HUES48 (cell line): Measurements from ENCODE around the gene PLCXD3.
A peak's percentile ranks its signal among the peaks of the same experiment; 100 is the strongest.

Source experiments
- H3K27ac ChIP-seq: one replicate; pipeline ENCODE4 v1.7.0; 2013; ENCODE audit warnings: low read depth, low read length, inconsistent platforms
- H3K27me3 ChIP-seq: 2 replicates; pipeline ENCODE4 v1.6.1; 2013; ENCODE audit warnings: mild to moderate bottlenecking, low read length; ENCODE audit not compliant: control insufficient read depth, insufficient read depth
- H3K36me3 ChIP-seq: 2 replicates; pipeline ENCODE4 v1.6.1; 2013; ENCODE audit warnings: low read length; ENCODE audit not compliant: control insufficient read depth, insufficient read depth
- H3K4me1 ChIP-seq: 2 replicates; pipeline ENCODE4 v1.6.1; 2013; ENCODE audit warnings: mild to moderate bottlenecking, low read length; ENCODE audit not compliant: control insufficient read depth, insufficient read depth
- H3K4me3 ChIP-seq: 2 replicates; pipeline ENCODE4 v1.5.1; 2013; ENCODE audit warnings: mild to moderate bottlenecking, low read depth, low read length
- H3K9ac ChIP-seq: 2 replicates; pipeline ENCODE4 v1.6.1; 2013; ENCODE audit warnings: mild to moderate bottlenecking, low read depth, low read length, moderate library complexity
- H3K9me3 ChIP-seq: 2 replicates; pipeline ENCODE4 v1.6.1; 2013; ENCODE audit warnings: low read length; ENCODE audit not compliant: control insufficient read depth, insufficient read depth

PLCXD3 gene

DNA sequence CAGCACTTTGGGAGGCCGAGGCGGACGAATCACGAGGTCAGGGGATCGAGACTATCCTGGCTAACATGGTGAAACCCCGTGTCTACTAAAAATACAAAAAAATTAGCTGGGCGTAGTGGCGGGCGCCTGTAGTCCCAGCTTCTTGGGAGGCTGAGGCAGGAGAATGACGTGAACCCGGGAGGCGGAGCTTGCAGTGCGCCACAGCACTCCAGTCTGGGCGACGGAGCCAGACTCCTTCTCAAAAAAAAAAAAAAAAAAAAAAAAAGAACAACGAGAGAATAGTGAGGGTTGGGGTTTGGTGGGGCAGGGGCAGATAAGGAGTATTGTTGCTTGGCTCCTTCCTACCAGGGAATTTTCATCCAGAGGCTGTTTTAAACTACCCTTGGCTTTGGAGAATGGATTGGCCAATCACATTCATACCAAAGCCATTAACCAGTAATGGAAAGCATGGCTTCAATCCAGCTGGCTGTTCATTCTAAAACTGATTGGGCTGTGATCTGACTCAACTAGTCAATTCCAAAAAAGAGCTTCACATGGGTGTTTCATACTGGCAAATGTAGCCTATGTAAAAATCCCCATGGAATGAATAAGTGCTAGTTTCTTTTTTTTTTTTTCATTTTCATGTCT, 64.4 kb downstream of the PLCXD3 start:
- no peaks in the 10 kb centered on the region for H3K9me3 ChIP-seq
- H3K9ac ChIP-seq, result no peak overlapping the region
- H3K4me1 ChIP-seq, result no peaks in the 10 kb centered on the region
- H3K4me3 ChIP-seq, result no peak overlapping the region
- no peak overlapping the region for H3K27ac ChIP-seq
- no peaks in the 10 kb centered on the region for H3K27me3 ChIP-seq
- H3K36me3 ChIP-seq, result no peaks in the 10 kb centered on the region

DNA sequence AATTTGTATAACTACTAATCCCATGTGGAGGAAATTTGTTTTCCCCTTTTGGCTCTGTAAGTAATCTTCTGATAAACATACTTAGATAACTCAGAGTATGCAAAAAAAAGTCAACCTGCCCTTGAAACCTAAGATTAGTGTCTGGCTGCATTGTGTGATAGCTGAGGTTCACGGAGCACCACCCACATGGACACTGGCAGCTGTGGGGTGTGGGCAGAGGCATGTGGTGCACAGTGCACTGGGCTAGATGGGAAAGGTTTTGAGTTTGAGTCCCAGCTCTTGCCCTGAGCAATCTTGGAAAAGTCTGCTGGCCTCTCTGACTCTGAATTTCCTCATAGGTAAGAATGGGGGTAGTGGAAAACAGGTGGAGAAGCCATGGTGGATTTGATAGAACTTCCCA, 75.1 kb downstream of the PLCXD3 start:
- H3K36me3 ChIP-seq, result no peaks in the 10 kb centered on the region
- H3K4me1 ChIP-seq, result no peaks in the 10 kb centered on the region
- no peak overlapping the region for H3K4me3 ChIP-seq
- H3K27ac ChIP-seq, result no peak overlapping the region
- H3K9me3 ChIP-seq, result no peaks in the 10 kb centered on the region
- no peaks in the 10 kb centered on the region for H3K27me3 ChIP-seq
- no peak overlapping the region for H3K9ac ChIP-seq

DNA sequence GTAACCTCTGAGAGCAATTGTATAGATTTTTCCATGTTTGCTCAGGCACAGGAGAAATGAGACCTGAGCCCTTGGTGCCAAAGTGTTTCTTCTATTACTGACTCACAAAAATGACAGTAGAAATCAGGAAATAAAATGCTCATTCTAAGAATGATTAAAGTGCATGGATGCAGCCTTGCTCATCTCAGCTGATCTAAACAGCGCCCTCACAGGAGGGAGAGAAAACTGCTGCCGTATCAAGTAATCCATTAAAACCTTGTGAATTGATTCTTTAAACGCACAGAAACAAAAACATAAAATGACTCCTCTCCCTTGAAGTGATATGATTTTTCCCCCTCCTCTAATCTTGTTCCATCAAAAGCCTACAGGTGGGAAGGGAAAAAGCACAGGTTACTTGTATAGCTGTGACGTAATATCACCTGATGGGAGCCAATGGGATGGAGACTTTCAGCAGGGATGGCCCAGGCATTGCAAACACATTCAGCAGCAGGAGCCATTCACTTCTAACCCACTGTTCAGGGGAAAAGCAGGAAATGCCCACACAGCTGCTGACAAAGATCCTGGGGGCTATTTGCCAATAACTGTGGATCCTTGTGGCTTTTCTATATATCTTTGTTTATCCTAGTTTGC, 76.7 kb downstream of the PLCXD3 start:
- Histone ChIP-seq H3K9me3 (no peaks in the 10 kb centered on the region), H3K27ac (no peak overlapping the region), H3K9ac (no peak overlapping the region), H3K4me1 (no peaks in the 10 kb centered on the region), H3K36me3 (no peaks in the 10 kb centered on the region), H3K4me3 (no peak overlapping the region), H3K27me3 (no peaks in the 10 kb centered on the region)

DNA sequence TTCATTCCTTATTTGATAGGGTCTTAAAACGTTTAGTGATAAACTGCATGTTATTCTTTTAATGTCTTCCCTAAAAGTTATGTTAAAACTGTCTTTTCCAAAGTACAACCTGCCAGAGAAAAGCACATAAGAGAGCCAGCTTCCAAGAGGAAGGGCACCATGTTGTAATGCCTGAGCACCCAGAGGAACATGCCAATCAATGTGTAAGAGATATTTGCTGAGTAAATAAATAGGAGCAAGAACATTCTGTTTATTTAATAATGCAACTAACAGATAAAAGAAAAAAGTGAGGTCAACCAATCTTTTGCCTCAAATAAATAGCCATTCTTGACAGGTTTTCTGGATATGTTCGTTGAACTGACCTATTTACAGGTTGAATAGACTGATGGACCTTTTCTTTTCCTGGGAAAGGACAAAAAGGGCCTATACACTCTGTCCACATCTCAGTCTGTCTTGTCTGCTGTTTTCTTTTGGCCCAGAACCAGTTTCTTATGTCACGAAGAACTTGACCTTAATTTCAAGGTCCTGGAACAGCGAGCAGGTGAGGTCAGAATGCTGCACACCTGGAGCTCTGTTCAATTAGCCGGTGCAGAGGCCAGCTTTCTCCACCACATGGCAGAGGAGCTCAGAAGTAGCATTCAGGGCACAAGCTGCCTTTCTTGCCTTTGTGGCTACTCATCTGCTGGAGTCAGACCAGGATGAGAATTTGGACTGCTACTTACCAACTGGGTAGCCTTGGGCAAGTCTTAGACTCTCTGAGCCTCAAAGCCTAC, 77.7 kb downstream of the PLCXD3 start:
- H3K4me1 ChIP-seq, result 0 out of 2 replicates have a peak, but pooled peaks cover 3% of the 10 kb centered on the region
- no peak overlapping the region for H3K27ac ChIP-seq
- H3K9me3 ChIP-seq, result no peaks in the 10 kb centered on the region
- no peaks in the 10 kb centered on the region for H3K36me3 ChIP-seq
- no peaks in the 10 kb centered on the region for H3K27me3 ChIP-seq
- H3K9ac ChIP-seq, result no peak overlapping the region
- no peak overlapping the region for H3K4me3 ChIP-seq

DNA sequence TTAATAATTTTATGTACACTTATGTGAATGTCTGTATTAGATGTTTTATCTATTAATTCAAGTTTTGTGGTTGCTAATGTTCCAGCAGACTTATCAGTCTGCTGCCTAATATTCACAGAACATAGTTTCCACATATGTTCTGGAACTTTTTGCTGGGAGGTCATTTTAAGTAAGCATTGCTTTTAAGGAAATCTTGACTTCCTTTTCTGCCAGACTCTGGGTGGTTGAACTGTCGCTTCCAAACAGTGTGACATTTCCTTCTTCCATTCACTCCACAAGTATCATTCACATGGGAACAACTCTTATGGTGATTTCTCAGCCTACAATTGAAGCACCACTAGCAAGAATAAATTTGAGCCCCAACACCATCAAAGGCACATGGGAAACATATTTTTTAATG, 82.9 kb downstream of the PLCXD3 start:
- no peak overlapping the region for H3K27ac ChIP-seq
- no peaks in the 10 kb centered on the region for H3K9me3 ChIP-seq
- H3K4me3 ChIP-seq, result no peak overlapping the region
- H3K27me3 ChIP-seq, result no peaks in the 10 kb centered on the region
- H3K36me3 ChIP-seq, result no peaks in the 10 kb centered on the region
- H3K4me1 ChIP-seq, result 0 out of 2 replicates have a peak, but pooled peaks cover 5% of the 10 kb centered on the region
- H3K9ac ChIP-seq, result no peak overlapping the region

DNA sequence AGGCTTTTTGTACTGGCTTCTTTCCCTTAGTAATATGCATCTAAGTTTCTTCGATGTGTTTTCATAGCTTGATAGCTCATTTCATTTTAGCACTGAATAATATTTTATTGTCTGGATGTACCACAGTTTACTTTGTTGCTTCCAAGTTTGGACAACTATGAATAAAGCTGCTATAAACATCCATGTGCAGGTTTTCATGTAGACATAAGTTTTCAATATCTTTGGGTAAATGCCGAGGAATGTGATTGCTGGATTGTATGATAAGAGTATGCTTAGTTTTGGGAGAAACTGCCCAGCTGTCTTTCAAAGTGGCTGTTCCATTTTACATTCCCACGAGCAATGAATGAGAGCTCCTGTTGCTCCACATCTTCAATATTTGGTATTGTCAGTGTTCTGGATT, 84.7 kb downstream of the PLCXD3 start:
- Histone ChIP-seq H3K27ac (no peak overlapping the region), H3K36me3 (no peaks in the 10 kb centered on the region), H3K27me3 (no peaks in the 10 kb centered on the region), H3K4me3 (no peak overlapping the region), H3K4me1 (0 out of 2 replicates have a peak, but pooled peaks cover 5% of the 10 kb centered on the region), H3K9me3 (no peaks in the 10 kb centered on the region), H3K9ac (no peak overlapping the region)

DNA sequence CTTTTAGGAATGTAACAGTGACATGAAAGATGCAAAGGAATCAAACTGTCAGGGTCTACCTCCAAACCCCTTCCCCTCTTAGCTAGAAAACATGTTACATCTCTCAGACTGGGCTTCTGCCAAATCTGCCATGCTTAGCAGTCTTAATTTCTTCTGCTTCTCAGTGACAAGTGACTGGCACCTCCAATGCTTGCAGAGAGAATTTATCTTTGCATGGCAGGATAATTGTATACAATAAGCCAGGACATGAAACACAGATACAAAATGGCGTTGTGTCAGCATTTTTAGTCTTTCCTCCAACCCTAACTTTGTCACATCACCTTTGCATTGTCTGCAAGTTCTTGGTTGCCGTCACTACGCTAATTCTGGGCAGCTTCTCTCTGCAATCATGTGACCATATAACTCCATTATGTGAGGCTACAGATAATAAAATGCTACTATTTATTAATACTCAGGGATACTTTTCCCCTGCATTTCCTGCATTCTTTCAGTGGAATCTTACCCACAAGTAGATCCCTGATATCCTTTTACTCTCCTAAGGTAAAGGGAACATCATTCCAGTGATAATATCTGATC, 89.8 kb downstream of the PLCXD3 start:
- H3K4me3 ChIP-seq, result no peak overlapping the region
- H3K9ac ChIP-seq, result no peak overlapping the region
- no peak overlapping the region for H3K27ac ChIP-seq
- no peaks in the 10 kb centered on the region for H3K27me3 ChIP-seq
- H3K4me1 ChIP-seq, result peaks cover 20% of the 10 kb centered on the region
- no peaks in the 10 kb centered on the region for H3K9me3 ChIP-seq
- no peaks in the 10 kb centered on the region for H3K36me3 ChIP-seq

DNA sequence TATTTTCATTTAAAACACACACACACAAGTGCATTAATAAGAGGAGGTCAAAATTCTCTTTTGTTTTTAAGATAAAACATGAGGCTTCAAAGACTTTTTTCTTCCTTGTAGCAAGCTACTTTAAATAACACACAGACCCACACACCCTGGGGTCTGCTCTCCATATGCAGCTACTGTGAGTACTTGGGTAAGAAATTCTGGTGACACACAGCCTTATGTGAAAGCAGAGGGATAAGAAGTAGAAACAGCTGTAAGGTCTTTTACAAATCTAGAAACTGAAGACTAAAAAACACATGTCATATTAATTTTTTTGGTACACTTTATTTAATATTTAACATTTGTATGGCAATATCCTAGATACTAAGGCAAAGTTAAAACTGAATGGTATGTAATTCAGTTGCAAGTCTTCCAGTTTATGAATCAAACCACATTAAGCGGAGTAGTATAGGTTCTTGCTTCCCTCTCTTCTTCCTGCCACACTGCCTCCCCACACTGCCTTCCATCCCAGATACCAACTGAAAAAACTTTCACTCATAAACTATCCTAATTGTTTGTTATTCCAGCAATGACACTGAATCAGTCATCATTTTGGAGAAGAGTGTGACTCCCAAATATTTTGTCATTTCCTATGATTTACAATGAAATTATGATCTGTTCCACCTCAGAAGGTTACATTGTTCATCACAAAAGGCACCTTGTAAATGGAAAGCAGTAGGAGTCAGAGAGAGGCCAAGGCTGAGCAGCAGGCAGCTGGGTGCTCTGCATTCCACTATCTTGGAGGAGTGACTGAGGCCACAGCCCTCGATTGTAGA, 92.0 kb downstream of the PLCXD3 start:
- no peaks in the 10 kb centered on the region for H3K27me3 ChIP-seq
- H3K9ac ChIP-seq, result no peak overlapping the region
- H3K9me3 ChIP-seq, result no peaks in the 10 kb centered on the region
- H3K4me1 ChIP-seq, result peaks cover 20% of the 10 kb centered on the region
- peak overlapping the region; percentile 30 for H3K27ac ChIP-seq
- no peaks in the 10 kb centered on the region for H3K36me3 ChIP-seq
- no peak overlapping the region for H3K4me3 ChIP-seq

DNA sequence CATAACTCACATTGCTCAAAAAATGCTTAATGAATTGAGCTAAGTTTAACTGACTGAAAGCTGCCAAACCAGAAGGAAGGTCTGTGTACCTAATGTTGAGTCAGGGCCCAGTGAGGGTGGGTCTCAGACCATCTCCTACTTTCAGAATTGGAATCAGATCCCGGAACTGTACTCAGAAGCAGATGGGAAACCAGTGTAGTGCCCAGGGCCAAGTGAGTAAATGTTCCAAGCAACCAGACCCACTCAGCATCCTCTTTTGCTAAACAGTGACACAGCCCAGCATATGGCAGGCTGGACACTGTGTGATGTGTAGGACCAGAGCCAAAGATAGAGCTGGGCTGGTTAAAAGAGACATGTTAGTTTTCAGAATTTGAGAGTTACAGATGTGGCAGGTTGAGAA, 94.1 kb downstream of the PLCXD3 start:
- Histone ChIP-seq H3K36me3 (no peaks in the 10 kb centered on the region), H3K9ac (no peak overlapping the region), H3K4me1 (peaks cover 20% of the 10 kb centered on the region), H3K27me3 (no peaks in the 10 kb centered on the region), H3K4me3 (no peak overlapping the region), H3K9me3 (no peaks in the 10 kb centered on the region), H3K27ac (no peak overlapping the region)

DNA sequence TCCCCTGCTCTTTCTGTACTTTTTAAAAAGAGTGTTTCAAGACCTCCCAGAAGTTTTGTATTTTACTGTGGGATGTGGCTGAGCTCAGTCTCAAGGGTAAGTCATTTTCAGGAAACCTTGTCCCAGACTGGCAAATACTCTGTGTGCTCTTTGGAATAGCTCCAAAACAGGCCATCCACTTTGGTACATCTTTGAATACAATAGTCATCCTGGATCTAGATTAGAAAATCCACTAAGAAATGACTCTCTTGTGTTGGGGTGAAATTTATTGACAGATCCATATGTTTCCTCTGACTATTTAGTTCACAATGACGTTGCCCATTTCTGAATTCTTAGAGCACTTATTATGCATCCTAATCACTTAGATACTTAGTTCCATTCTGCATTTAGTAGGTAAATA, 95.2 kb downstream of the PLCXD3 start:
- H3K27ac ChIP-seq, result no peak overlapping the region
- H3K9ac ChIP-seq, result no peak overlapping the region
- H3K9me3 ChIP-seq, result no peaks in the 10 kb centered on the region
- no peaks in the 10 kb centered on the region for H3K27me3 ChIP-seq
- H3K4me3 ChIP-seq, result no peak overlapping the region
- peaks cover 20% of the 10 kb centered on the region for H3K4me1 ChIP-seq
- no peaks in the 10 kb centered on the region for H3K36me3 ChIP-seq
